ENCODE results near the gene LRRC55.

GRCh38 chr11:57161351-57161750 is 20.4 kb upstream of the LRRC55 start:
- TF ChIP-seq CTCF (IDR thresholded peaks at IDR 0.05), result no peak
- no peak for TF ChIP-seq EP300 (IDR thresholded peaks at IDR 0.05)
- TF ChIP-seq POLR2A (IDR thresholded peaks at IDR 0.05; ENCODE audit: low read depth), result no peak
- TF ChIP-seq POLR2AphosphoS5 (IDR thresholded peaks at IDR 0.05), result no peak

Measured in esophagus muscularis mucosa (tissue), 4 donors.